NCI-H128 (cell line): Measurements from ENCODE around the gene PARK7.
"Not testable (repeated sequence)": the region's sequence is repeated elsewhere in the genome, so short reads cannot be mapped to it uniquely, and the experiment has no call there.

Experiments used
- DNase-seq: peaks from one replicate; lab custom pipeline; 2025; ENCODE audit not compliant: unreplicated experiment; lab: John Stamatoyannopoulos, UW

Gene PARK7

DNA sequence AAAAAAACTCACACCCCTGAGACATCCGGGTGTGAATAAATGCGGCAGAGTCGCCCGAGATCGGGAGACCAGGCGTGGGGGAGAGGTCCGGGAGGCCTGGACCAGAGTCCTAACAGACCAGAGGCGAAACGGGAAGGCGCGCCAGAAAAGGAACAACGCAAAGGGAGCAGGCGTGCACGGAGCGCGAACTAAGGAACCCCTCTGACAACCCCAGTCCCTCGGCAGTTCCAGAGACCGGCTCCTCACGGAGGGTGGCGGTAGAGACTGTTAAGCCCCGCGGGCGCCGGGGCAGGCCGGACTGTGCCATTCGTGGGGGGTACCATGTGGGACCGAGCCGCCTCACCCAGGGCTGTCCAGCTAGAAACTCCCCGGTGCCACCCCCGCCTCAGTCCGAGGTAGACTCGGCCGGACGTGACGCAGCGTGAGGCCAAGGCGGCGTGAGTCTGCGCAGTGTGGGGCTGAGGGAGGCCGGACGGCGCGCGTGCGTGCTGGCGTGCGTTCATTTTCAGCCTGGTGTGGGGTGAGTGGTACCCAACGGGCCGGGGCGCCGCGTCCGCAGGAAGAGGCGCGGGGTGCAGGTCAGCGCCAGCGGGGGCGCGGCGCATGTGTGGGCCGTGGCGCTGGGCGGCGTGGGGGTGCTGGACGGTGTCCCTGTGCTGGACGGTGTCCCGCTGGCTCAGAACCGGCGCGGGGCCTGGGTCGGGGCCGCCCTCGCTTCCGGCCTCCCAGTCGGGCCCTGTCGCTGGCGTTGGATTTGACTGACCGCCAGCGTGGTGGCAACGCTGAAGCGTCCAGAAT is at the start of gene PARK7:
PARK7 (plus strand) TSS at position 496 of the 798 bp plus-strand sequence. CDS start 1,075 bp downstream, outside the sequence.
- peak; percentile 99 for DNase-seq

DNA sequence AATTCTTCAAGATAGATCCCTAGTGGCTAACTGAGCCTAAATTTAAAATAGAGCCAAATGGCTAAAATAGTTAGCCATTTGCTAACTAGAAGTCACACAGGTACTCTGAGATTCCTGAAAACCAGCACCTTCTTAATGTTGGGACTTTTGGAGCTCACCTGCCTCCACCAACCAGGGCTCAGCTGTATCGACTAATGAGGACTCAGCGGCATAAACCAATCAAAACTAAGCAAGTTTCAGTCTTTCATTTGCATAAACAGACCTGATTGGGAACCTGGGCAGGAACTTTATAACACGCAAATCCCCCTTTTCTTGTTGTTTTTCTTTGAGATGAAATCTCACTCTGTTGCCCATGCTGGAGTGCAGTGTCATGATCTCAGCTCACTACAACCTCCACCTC is 49.4 kb upstream of the PARK7 start:
- no peak for DNase-seq

DNA sequence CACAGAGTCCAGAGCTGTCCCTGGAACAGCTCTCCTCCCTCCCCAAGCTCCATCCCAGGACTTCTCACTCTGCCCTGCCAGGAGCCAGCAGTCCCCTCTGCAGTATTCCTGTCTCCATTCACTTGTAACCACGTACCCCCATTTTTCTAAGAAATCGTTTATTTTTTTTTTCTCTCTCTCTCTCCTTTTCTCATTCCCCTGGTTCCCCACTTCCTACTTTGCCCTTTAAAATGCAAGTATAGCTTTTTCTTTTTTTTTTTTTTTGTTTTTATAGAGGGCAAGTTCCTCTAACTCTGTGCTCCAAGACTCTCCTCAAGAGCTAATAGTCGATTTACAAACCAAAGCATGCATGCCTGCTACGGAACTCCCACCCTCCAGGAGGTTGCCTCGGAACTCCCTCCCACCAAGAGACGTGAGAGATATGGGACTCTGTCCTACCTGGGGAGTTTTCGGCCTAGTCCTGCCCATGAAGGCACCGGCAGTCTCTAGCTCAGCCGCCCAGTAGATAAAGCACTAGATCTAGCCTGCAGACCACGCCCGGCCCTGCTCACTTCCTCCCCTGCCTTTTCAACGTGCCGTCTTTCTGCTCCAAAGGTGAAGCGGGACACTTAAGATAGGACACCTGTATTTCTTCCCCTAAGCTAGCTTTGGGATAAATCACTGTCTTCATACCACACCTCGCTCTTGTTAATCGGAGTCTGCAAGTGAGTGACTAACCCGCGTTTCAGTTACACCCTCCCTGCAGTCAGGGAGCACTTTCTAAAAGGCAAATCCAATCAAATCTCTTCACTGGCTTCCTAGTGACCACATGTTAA is 48.6 kb upstream of the PARK7 start:
- DNase-seq: no peak

DNA sequence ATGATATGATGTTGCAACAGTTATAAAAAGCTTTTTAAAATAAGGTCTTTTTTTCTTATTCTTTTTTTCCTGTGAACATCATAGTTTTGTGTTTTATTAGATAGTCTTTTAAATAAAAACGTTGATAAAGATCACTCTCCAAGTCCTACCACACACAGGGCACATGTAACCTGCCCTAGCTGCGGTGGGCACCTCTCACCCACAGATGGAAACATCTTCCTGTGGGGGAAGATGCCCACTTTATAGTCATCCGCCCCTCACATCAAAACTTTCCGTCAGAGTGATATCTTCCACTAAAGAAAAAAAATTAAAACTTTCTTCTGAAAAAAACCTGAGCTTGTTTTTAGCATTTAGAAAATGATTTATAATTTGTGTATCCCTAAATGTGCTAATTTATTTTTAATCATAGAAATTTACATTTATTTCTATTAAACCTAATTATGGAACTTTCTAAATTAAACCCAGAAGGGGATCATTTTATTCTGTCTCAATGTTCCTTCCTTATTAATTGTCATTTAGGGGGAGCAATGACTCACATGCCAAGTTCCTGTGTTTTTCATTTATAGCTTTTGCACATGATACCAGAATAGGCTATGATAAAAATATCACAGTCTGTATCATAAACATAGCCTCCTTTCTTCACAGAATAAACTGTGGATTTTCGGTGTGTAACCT is 45.5 kb upstream of the PARK7 start:
- DNase-seq: no peak

DNA sequence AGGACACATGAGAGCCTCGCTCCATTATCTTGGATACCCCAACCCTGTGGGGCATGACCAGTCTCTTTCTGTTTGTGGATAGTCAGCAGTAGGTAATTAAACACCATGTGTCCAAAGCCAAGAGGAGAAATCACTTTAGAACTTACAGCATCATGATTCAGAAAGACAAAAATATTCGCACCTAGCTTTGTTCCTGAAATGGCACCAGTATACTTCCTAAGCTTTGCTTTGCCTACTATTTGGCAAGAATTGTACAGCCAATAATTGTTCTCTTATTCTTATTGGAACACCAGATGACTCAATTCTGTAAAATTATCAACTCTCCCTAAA is 45.0 kb upstream of the PARK7 start:
- DNase-seq: no peak

DNA sequence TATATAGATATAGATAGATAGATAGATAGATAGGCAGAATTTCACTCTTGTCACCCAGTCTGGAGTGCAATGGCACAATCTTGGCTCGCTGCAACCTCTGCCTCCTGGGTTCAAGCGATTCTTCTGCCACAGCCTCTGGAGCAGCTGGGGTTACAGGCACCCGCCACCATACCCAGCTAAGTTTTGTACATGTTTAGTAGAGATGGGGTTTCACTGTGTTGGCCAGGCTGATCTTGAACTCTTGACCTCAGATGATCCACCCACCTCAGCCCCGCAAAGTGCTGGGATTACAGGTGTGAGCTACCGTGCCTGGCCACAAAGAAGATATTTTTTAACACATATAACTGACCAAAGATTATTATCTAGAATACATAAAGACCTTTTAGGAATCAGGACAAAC is 43.5 kb upstream of the PARK7 start:
- DNase-seq: not testable (repeated sequence)

DNA sequence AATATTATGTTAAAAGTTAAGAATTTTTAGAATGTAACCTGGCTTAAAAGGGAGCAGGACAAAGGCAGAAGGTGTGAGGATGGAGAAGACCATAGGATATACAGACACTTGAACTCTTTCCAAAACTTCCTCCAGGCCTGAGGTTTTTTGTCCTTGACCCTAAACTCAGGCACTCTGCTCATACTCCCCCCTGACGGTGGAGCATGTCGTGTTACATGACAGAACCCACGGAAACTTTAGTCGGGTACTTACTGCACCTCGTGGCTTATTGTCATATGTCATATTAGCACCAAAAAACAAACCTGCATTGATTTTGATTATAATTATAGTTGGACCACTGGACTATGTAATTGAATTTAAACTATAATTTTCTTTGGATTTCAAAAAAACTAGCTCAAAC is 41.6 kb upstream of the PARK7 start:
- DNase-seq: no peak

DNA sequence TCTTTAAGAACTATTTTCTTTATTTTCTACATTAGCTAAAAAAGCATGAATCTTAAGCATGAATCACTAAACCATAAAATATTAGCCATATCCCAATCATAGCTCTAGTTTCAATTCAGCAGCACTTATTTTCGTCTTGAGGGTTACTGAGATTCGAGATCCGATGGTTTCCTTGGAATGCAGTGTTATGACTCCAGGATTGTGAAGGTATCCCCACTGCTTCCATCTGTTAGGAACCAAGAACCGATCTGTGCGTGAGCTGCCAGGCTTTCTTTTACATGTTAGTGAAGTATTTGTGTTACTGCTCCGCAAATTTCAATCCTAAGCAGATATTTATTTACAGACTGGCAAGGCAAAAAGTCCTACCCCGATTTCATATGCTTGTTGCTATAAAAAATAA is 39.7 kb upstream of the PARK7 start:
- no peak for DNase-seq

DNA sequence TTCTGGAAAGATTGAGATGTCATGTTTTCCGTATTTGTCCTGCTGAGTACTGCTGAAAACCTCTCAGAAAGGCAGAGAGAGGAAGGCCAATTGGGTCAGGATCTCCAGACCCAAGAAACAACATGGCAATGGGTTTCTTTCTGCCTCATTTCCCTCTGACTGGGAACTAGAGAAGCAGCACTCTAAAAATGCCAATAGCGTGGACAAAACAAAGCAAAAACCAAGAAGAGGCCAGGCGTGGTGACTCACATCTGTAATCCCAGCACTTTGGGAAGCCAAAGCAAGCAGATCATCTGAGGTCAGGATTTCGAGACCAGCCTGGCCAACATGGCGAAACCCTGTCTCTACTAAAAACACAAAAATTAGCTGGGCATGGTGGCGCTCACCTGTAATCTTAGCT is 39.2 kb upstream of the PARK7 start:
- no peak for DNase-seq

DNA sequence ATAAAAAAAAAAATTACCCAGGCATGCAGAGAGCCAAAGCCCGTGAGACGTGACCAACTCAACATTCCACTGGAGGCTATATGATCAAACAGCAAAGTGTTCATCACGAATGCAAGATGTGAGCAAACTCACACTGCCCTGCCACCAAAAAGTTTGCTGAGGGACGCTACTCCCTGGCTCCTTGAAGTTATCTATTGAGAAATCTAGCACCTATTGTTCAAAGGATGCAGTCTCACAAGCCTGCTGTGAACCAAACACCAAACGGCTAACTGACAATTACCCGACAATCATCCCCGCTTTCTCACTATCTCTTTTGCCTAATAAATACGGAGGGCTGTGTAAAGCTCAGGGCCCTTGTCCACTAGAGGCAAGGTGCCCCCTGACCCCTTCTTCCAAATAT is 34.5 kb upstream of the PARK7 start:
- not testable (repeated sequence) for DNase-seq

DNA sequence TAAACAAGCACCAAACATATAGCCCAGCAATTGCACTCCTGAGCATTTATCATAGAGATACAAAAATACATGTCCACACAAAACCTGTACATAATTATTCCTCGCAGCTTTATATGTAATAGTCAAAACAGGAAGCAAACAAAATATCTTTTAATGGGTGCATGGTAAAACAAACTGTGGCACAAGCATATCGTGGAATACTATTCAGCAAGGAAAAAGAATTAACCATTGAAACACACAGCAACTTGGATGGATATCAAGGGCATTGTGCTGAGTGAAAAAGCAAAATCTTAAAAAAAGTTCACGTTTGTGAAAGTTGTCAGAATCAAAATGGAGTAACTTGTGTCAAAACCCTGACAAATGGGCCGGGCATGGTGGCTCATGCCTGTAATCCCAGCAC is 33.3 kb upstream of the PARK7 start:
- no peak for DNase-seq

DNA sequence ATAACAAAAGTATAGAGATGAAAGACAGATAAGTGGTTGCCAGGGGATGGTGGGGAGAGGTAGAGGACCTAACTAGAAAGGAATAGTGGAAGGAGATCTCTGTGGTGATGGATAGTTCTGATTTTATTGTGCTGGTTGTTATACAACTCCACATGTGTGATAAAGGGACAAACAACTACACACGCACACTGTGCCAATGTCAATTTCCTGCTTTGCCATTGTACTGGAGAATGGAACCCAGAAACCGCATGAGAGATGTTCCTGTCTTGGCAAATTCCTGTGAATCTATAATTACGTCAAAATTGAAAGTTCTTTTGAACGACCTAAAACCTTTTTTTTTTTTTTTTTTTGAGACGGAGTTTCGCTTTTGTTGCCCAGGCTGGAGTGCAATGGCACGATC is 31.9 kb upstream of the PARK7 start:
- DNase-seq: no peak

DNA sequence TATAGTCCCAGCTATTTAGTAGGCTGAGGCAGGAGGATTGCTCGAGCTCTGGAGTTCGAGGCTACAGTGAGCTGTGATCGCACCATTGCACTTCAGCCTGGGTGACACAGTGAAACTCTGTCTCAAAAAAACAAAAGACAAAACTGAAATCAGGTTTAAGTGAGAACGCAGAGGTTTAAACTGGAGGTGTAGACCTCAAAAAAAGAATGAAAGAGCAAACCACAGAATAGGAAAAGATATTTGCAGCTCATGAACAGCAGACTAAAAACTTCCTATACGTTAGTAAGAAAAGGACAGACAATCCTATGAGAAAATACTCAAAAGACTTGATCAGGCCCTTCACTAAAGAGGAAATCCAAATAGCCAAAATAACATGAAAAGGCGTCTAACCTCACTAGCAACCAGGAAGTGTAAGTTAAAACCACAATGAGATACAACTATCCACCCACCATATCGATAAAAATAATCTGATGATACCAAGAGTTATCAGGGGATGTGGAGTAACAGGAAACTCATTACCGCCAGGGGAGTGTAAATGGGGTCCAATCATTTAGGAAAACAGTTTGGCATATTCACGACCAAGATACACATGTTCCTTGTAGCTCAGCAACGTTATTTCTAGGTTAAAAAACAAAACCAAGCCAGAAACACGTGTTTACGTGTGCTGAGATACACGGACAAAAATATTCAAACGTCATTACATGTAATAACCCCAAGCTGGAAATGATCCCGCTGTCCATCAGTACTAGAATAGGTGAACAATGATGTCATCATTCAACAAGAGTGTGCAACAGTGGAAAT is 30.7 kb upstream of the PARK7 start:
- DNase-seq: no peak

DNA sequence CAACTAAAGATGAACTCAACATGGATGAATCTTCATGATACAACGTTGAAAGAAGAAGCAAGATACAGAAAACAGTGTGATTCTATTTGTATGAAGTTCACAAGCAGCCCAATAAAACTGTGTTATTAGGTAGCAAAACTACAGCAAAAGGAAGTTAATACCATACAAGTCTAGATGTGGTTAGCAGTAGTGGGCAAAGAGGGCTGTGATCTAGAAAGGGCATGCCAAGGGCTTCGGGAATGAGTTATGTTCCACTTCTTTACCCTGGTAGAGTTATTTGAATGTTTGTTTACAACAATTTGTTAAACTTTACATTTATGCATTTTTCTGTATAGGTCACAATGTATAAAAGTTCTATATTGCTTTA is 30.1 kb upstream of the PARK7 start:
- DNase-seq: no peak

DNA sequence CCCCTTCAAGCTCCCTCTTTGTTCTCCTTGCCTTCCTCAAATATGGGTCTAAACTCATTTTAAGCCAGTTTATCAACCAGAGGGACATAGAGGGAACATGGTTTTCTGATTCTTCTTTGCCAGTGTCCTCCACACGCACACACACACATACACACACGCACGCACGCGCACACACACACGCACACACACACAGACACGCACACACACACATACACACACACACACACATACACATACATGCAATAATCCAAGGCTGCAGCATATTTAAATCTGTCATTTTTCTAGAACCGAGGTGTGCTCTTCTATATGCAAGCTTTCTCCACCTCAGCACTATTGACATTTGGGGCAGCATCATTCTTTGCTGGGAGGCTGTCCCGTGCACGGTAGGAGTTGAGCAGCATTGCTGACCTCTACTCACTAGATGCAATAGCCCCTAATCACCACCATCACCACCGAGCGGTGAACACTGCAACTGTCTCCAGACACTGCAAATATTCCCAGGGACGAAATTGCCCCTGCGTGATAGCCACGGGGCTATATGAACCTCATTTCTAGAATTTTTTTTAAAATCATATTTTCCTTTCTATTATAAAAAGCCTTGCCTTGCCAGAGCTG is 28.9 kb upstream of the PARK7 start:
- DNase-seq: no peak

DNA sequence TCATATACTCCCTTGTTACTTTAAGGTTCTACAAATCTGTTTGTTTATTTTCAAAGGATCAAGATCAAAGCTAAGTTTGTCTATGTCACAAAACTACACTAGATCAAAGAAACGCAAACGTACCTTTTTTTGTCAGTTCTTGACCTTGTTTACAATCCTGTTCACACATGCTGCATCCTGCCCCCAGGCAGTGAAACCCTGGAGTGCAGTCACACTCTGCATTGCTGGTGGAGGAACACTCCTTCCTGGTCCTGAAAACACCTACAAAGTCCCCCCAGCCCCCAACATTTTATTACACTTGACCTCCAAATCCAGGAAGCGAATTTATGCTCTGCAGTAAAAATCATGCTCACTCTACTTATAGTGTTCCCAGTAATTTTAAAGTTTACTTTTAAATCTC is 23.4 kb upstream of the PARK7 start:
- no peak for DNase-seq

DNA sequence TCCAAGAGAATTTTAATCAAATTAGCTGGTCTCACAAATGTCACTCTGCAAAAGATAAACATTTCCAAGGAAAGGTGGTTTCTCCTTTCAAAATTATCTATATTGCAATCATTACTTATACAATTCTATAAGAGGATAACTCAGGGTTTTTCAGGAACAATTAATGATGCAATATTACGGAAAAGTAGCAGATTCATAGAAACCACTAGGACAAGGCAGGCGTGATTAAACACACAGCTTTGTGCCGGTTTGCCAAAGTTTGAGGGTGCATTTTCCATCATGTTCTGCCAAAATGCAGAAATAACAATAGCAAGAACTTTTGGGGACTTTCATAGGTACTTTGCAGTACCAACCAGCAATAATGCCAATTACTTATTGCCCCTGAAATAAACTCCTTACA is 21.5 kb upstream of the PARK7 start:
- no peak for DNase-seq

DNA sequence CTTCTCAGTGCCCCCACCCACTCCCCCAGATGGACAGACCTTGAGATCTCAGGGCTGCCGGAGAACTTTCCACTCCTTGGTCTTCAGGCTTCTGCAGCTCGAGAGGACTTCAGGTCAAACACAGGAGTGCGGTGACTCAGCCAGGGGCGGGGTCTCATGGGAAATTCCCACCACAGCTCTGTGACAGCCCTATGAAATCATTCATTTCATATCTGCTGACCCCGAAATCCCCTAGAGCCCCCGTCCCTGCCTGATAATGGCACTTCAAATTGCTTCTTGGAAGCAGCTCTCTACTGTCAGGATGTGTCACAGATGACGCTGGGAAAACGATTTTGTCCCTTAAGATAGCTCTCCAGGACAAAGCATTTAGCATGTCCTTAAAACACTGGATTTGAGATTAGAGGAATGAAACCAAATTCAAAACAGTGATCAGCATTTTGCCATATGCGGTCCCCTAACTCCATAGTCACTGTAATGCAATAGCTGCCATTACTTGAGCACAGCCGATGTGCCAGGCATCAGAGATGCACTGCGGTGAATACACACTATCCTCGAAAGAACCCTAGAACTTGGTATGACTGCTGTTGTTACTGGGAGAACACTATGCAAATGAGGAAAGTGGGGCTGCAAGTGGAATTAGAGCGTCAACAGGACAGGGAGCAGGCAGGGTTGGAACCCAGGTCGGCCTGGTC is 20.6 kb upstream of the PARK7 start, which contains the start of gene TNFRSF9:
TNFRSF9 (minus strand) TSS at position 95 of the 692 bp plus-strand sequence. CDS start 845 bp downstream, outside the sequence.
- no peak for DNase-seq

DNA sequence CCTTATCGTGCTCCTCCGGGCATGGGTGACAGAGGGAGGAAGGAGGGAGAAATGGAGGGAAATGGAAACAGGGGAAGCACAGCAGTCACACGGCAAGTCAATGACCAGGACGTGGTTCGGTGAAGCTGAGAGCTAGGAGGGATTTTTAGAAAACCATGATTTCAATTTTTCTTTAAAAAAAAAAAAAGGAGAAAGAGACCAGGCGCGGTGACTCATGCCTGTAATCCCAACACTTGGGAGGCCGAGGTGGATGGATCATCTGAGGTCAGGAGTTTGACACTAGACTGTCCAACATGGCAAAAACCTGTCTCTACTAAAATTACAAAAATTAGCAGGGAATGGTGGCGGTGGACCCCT is 20.1 kb upstream of the PARK7 start:
- no peak for DNase-seq
